Lower lobe of right lung (tissue), 2 donors: Measurements from ENCODE around the gene ALAS1. TPM values are rescaled to one million over a fixed set of nuclear protein-coding genes. Genes with fewer than 3 reads are reported as not detected.
A peak's percentile ranks its signal among the peaks of the same experiment; 100 is the strongest.

Experiments
- ATAC-seq, 2 donors: fragments of 200-7000 bp; cut with Tn5 transposase; one replicate each; pipeline ENCODE4 v1.9.1; 2020 to 2022; ENCODE audit warnings: mild to moderate bottlenecking in 2 of 2, moderate library complexity in 2 of 2
- DNase-seq: peaks from one replicate; pipeline ENCODE4 v3.0.0-alpha.2; 2020
- H3K27ac ChIP-seq: fragments of 200-600 bp; one replicate; pipeline ENCODE4 v1.8.0; 2022
- H3K27me3 ChIP-seq: fragments of 200-600 bp; one replicate; pipeline ENCODE4 v1.8.0; 2022; ENCODE audit warnings: low read depth
- H3K36me3 ChIP-seq: fragments of 200-600 bp; one replicate; pipeline ENCODE4 v1.8.0; 2022; ENCODE audit warnings: mild to moderate bottlenecking
- H3K4me1 ChIP-seq: fragments of 200-600 bp; one replicate; pipeline ENCODE4 v1.8.0; 2022
- H3K4me3 ChIP-seq: fragments of 200-600 bp; one replicate; pipeline ENCODE4 v1.8.0; 2022; ENCODE audit warnings: mild to moderate bottlenecking
- H3K9me3 ChIP-seq: fragments of 200-600 bp; one replicate; pipeline ENCODE4 v1.8.0; 2022
- CTCF ChIP-seq: fragments of 200-600 bp; IDR thresholded peaks from one replicate; pipeline ENCODE4 v1.8.0; 2022; ENCODE audit warnings: antibody characterized with exemption, mild to moderate bottlenecking
- intact Hi-C: fragments of 100-400 bp; cut with DNase I; formaldehyde crosslinking; loops from one replicate; pipeline ENCODE4 v1.11.0; 2022
- total RNA-seq: library from RNA; stranded (reverse); fragmentation: NEBNext Ultra II Directional; extraction: Animal tissue kit (Norgen Biotek cat#: 25700); gene quantifications from one replicate; pipeline ENCODE4 v1.2.1, GENCODE V29; 2021
- donor health status: DM: no; HTN: yes; CAD: no; lungs with severe emphysema.

Gene ALAS1
- total RNA-seq, 1 donor from 2014 or later: 103 TPM

GRCh38 chr3:52253314-52254304, 55.6 kb downstream of the ALAS1 start:
- Histone ChIP-seq H3K36me3 (peaks cover 93% of the 10 kb centered on the region), H3K9me3 (no peaks in the 10 kb centered on the region), H3K27me3 (no peaks in the 10 kb centered on the region), H3K4me3 (no peak overlapping the region), H3K4me1 (peaks cover 21% of the 10 kb centered on the region), H3K27ac (peak overlapping the region; percentile 77)
- TF ChIP-seq CTCF: no peak
- ATAC-seq (peak; percentile 86 to 93), DNase-seq (peak; percentile 85)
- intact Hi-C loops: no loop called here

- Histone ChIP-seq H3K4me1 (peaks cover 21% of the 10 kb centered on the region), H3K27me3 (no peaks in the 10 kb centered on the region), H3K36me3 (peaks cover 93% of the 10 kb centered on the region), H3K27ac (no peak overlapping the region), H3K9me3 (no peaks in the 10 kb centered on the region), H3K4me3 (no peak overlapping the region)
- intact Hi-C loops: no loop called here
- TF ChIP-seq CTCF: no peak
- DNase-seq (no peak), ATAC-seq (no peak)
Measured at GRCh38 chr3:52254608-52255007, 56.6 kb downstream of the ALAS1 start.

- intact Hi-C loops: no loop called here
- H3K27ac ChIP-seq: no peak overlapping the region
- no peaks in the 10 kb centered on the region for H3K27me3 ChIP-seq
- peaks cover 93% of the 10 kb centered on the region for H3K36me3 ChIP-seq
- no peak for ATAC-seq
- no peaks in the 10 kb centered on the region for H3K9me3 ChIP-seq
- H3K4me1 ChIP-seq: peaks cover 21% of the 10 kb centered on the region
- DNase-seq: no peak
- no peak for TF ChIP-seq CTCF
- H3K4me3 ChIP-seq: no peak overlapping the region
Measured at GRCh38 chr3:52256159-52256558, 58.2 kb downstream of the ALAS1 start.

GRCh38 chr3:52256622-52257021, 58.7 kb downstream of the ALAS1 start:
- no peak for TF ChIP-seq CTCF
- DNase-seq (no peak), ATAC-seq (no peak)
- no peaks in the 10 kb centered on the region for H3K9me3 ChIP-seq
- H3K4me1 ChIP-seq: peaks cover 21% of the 10 kb centered on the region
- H3K27ac ChIP-seq: no peak overlapping the region
- H3K27me3 ChIP-seq: no peaks in the 10 kb centered on the region
- intact Hi-C loops: no loop called here
- peaks cover 94% of the 10 kb centered on the region for H3K36me3 ChIP-seq
- no peak overlapping the region for H3K4me3 ChIP-seq

GRCh38 chr3:52257911-52258310, 60.0 kb downstream of the ALAS1 start:
- Histone ChIP-seq H3K36me3 (peaks cover 100% of the 10 kb centered on the region), H3K27me3 (no peaks in the 10 kb centered on the region), H3K4me3 (no peak overlapping the region), H3K27ac (no peak overlapping the region), H3K9me3 (no peaks in the 10 kb centered on the region), H3K4me1 (peaks cover 18% of the 10 kb centered on the region)
- ATAC-seq: no peak
- TF ChIP-seq CTCF: no peak
- intact Hi-C loops: no loop called here
- no peak for DNase-seq
